ENCODE measurements around the gene UTS2R.
"Not testable (repeated sequence)": the region's sequence is repeated elsewhere in the genome, so short reads cannot be mapped to it uniquely, and the experiment has no call there.

Gene UTS2R

GRCh38 chr17:82355770-82356427, 15.7 kb upstream of the UTS2R start:
- no peak overlapping the region for H3K9ac ChIP-seq (ENCODE audit: low read depth in 1 of 2, low read length in 2 of 2)
- H3K27ac ChIP-seq (ENCODE audit: low read depth in 2 of 2, low read length in 2 of 2): no peak overlapping the region
- H3K27me3 ChIP-seq (ENCODE audit: control insufficient read depth in 2 of 2, insufficient read depth in 2 of 2, low read length in 2 of 2): peaks cover 0 to 4% of the 10 kb centered on the region in 2 donors
- H3K4me3 ChIP-seq (ENCODE audit: low read length in 2 of 2): no peak overlapping the region
- no peaks in the 10 kb centered on the region for H3K9me3 ChIP-seq (ENCODE audit: control insufficient read depth in 2 of 2, low read length in 2 of 2)
- H3K4me1 ChIP-seq (ENCODE audit: control insufficient read depth in 2 of 2, insufficient read depth in 2 of 2, low read length in 2 of 2): no peaks in the 10 kb centered on the region
- H3K36me3 ChIP-seq (ENCODE audit: control insufficient read depth in 2 of 2, insufficient read depth in 2 of 2, low read length in 2 of 2): no peaks in the 10 kb centered on the region

- H3K4me3 ChIP-seq (ENCODE audit: low read length in 2 of 2): no peak overlapping the region
- peaks cover 0 to 4% of the 10 kb centered on the region in 2 donors for H3K27me3 ChIP-seq (ENCODE audit: control insufficient read depth in 2 of 2, insufficient read depth in 2 of 2, low read length in 2 of 2)
- H3K36me3 ChIP-seq (ENCODE audit: control insufficient read depth in 2 of 2, insufficient read depth in 2 of 2, low read length in 2 of 2): no peaks in the 10 kb centered on the region
- no peak overlapping the region for H3K27ac ChIP-seq (ENCODE audit: low read depth in 2 of 2, low read length in 2 of 2)
- H3K4me1 ChIP-seq (ENCODE audit: control insufficient read depth in 2 of 2, insufficient read depth in 2 of 2, low read length in 2 of 2): no peaks in the 10 kb centered on the region
- H3K9ac ChIP-seq (ENCODE audit: low read depth in 1 of 2, low read length in 2 of 2): no peak overlapping the region
- no peaks in the 10 kb centered on the region for H3K9me3 ChIP-seq (ENCODE audit: control insufficient read depth in 2 of 2, low read length in 2 of 2)
Measured at GRCh38 chr17:82356845-82357355, 14.7 kb upstream of the UTS2R start.

- H3K36me3 ChIP-seq (ENCODE audit: control insufficient read depth in 2 of 2, insufficient read depth in 2 of 2, low read length in 2 of 2): no peaks in the 10 kb centered on the region
- H3K9me3 ChIP-seq (ENCODE audit: control insufficient read depth in 2 of 2, low read length in 2 of 2): no peaks in the 10 kb centered on the region
- no peak overlapping the region for H3K9ac ChIP-seq (ENCODE audit: low read depth in 1 of 2, low read length in 2 of 2)
- H3K4me1 ChIP-seq (ENCODE audit: control insufficient read depth in 2 of 2, insufficient read depth in 2 of 2, low read length in 2 of 2): no peaks in the 10 kb centered on the region
- peaks cover 0 to 4% of the 10 kb centered on the region in 2 donors for H3K27me3 ChIP-seq (ENCODE audit: control insufficient read depth in 2 of 2, insufficient read depth in 2 of 2, low read length in 2 of 2)
- no peak overlapping the region for H3K4me3 ChIP-seq (ENCODE audit: low read length in 2 of 2)
- no peak overlapping the region for H3K27ac ChIP-seq (ENCODE audit: low read depth in 2 of 2, low read length in 2 of 2)
Measured at GRCh38 chr17:82357394-82357793, 14.2 kb upstream of the UTS2R start.

GRCh38 chr17:82358465-82359350, 12.9 kb upstream of the UTS2R start, which contains the start of gene TEX19:
TSS of gene TEX19 (plus strand) at chr17:82359247. CDS start at chr17:82362151, 2,904 bp downstream.
- no peak within 1 kb of the TSS for H3K4me3 ChIP-seq (ENCODE audit: low read length in 2 of 2)

GRCh38 chr17:82359451-82360074, 12.0 kb upstream of the UTS2R start:
- not testable (repeated sequence) for H3K27me3 ChIP-seq (ENCODE audit: control insufficient read depth in 2 of 2, insufficient read depth in 2 of 2, low read length in 2 of 2); H3K9me3 ChIP-seq (ENCODE audit: control insufficient read depth in 2 of 2, low read length in 2 of 2); H3K27ac ChIP-seq (ENCODE audit: low read depth in 2 of 2, low read length in 2 of 2); H3K4me1 ChIP-seq (ENCODE audit: control insufficient read depth in 2 of 2, insufficient read depth in 2 of 2, low read length in 2 of 2); H3K36me3 ChIP-seq (ENCODE audit: control insufficient read depth in 2 of 2, insufficient read depth in 2 of 2, low read length in 2 of 2); H3K9ac ChIP-seq (ENCODE audit: low read depth in 1 of 2, low read length in 2 of 2); H3K4me3 ChIP-seq (ENCODE audit: low read length in 2 of 2)

More at GRCh38 chr17:82358465-82359350, 12.9 kb upstream of the UTS2R start, which contains the start of gene TEX19:
- no peak within 1 kb of the TSS for H3K27ac ChIP-seq (ENCODE audit: low read depth in 2 of 2, low read length in 2 of 2)
- H3K4me1 ChIP-seq (ENCODE audit: control insufficient read depth in 2 of 2, insufficient read depth in 2 of 2, low read length in 2 of 2): no peaks in the 10 kb centered on the region
- peaks cover 0 to 4% of the 10 kb centered on the region in 2 donors for H3K27me3 ChIP-seq (ENCODE audit: control insufficient read depth in 2 of 2, insufficient read depth in 2 of 2, low read length in 2 of 2)
- no peaks in the 10 kb centered on the region for H3K9me3 ChIP-seq (ENCODE audit: control insufficient read depth in 2 of 2, low read length in 2 of 2)
- no peak within 1 kb of the TSS for H3K9ac ChIP-seq (ENCODE audit: low read depth in 1 of 2, low read length in 2 of 2)
- no peaks in the 10 kb centered on the region for H3K36me3 ChIP-seq (ENCODE audit: control insufficient read depth in 2 of 2, insufficient read depth in 2 of 2, low read length in 2 of 2)

GRCh38 chr17:82361885-82362633, 9.5 kb upstream of the UTS2R start:
- Histone ChIP-seq H3K4me3 (ENCODE audit: low read length in 2 of 2) (no peak overlapping the region), H3K9me3 (ENCODE audit: control insufficient read depth in 2 of 2, low read length in 2 of 2) (no peaks in the 10 kb centered on the region), H3K4me1 (ENCODE audit: control insufficient read depth in 2 of 2, insufficient read depth in 2 of 2, low read length in 2 of 2) (peaks cover 0 to 4% of the 10 kb centered on the region in 2 donors), H3K27ac (ENCODE audit: low read depth in 2 of 2, low read length in 2 of 2) (no peak overlapping the region), H3K36me3 (ENCODE audit: control insufficient read depth in 2 of 2, insufficient read depth in 2 of 2, low read length in 2 of 2) (no peaks in the 10 kb centered on the region), H3K27me3 (ENCODE audit: control insufficient read depth in 2 of 2, insufficient read depth in 2 of 2, low read length in 2 of 2) (no peaks in the 10 kb centered on the region), H3K9ac (ENCODE audit: low read depth in 1 of 2, low read length in 2 of 2) (no peak overlapping the region)

- Histone ChIP-seq H3K9me3 (ENCODE audit: control insufficient read depth in 2 of 2, low read length in 2 of 2) (no peaks in the 10 kb centered on the region), H3K27me3 (ENCODE audit: control insufficient read depth in 2 of 2, insufficient read depth in 2 of 2, low read length in 2 of 2) (peaks cover 3 to 7% of the 10 kb centered on the region in 2 donors), H3K4me3 (ENCODE audit: low read length in 2 of 2) (no peak overlapping the region), H3K4me1 (ENCODE audit: control insufficient read depth in 2 of 2, insufficient read depth in 2 of 2, low read length in 2 of 2) (peaks cover 3 to 7% of the 10 kb centered on the region in 2 donors), H3K36me3 (ENCODE audit: control insufficient read depth in 2 of 2, insufficient read depth in 2 of 2, low read length in 2 of 2) (no peaks in the 10 kb centered on the region), H3K9ac (ENCODE audit: low read depth in 1 of 2, low read length in 2 of 2) (no peak overlapping the region), H3K27ac (ENCODE audit: low read depth in 2 of 2, low read length in 2 of 2) (no peak overlapping the region)
Measured at GRCh38 chr17:82365606-82366295, 5.8 kb upstream of the UTS2R start.

GRCh38 chr17:82366749-82367148, 4.8 kb upstream of the UTS2R start:
- Histone ChIP-seq H3K9me3 (ENCODE audit: control insufficient read depth in 2 of 2, low read length in 2 of 2) (no peaks in the 10 kb centered on the region), H3K27me3 (ENCODE audit: control insufficient read depth in 2 of 2, insufficient read depth in 2 of 2, low read length in 2 of 2) (peaks cover 3 to 14% of the 10 kb centered on the region in 2 donors), H3K36me3 (ENCODE audit: control insufficient read depth in 2 of 2, insufficient read depth in 2 of 2, low read length in 2 of 2) (no peaks in the 10 kb centered on the region), H3K4me1 (ENCODE audit: control insufficient read depth in 2 of 2, insufficient read depth in 2 of 2, low read length in 2 of 2) (peaks cover 11 to 13% of the 10 kb centered on the region in 2 donors), H3K4me3 (ENCODE audit: low read length in 2 of 2) (no peak overlapping the region), H3K27ac (ENCODE audit: low read depth in 2 of 2, low read length in 2 of 2) (no peak overlapping the region), H3K9ac (ENCODE audit: low read depth in 1 of 2, low read length in 2 of 2) (no peak overlapping the region)
